OCI-M2 (cell line): ENCODE data around the gene DNAH9.

Experiments
- DNase-seq: peaks from one replicate; lab custom pipeline; 2025; ENCODE audit not compliant: unreplicated experiment; lab: John Stamatoyannopoulos, UW

DNAH9 gene

DNA sequence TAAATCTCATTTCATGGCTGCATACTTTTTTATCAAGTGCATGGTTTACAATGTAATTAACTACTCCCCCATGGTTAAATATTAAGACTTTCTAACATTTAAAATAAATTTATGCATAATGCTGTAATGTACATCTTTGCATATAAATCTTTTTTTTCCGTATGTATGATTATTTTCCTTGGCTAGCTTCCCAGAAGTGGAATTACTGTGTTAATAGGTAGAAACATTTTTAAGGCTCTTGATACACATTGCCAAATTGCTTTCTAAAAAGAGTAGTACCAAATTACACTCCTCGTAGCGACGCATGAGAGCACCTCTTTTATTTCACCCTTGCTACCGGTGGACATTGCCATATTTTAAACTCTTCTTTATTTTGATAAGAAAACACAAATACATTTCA is 141.1 kb downstream of the DNAH9 start:
- DNase-seq: no peak

DNA sequence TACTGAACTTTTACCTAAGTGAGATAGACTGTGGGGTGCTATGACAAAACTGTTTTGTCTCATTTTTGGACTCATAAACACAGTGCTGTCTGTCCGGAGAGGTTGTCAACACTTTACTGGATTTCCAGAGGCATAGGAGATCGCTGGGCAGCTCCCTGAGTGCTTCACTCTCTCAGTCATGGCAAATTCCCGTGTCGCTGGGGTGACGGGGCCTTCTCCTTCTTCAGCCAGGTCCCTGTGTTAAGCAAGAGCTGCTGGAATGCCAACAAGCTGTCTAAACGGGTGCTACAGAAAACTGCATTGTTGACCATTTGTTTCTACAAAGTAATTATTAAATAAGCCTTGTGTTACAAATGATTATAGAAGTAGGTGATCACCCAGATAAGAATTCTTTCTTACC is 141.6 kb downstream of the DNAH9 start:
- no peak for DNase-seq

DNA sequence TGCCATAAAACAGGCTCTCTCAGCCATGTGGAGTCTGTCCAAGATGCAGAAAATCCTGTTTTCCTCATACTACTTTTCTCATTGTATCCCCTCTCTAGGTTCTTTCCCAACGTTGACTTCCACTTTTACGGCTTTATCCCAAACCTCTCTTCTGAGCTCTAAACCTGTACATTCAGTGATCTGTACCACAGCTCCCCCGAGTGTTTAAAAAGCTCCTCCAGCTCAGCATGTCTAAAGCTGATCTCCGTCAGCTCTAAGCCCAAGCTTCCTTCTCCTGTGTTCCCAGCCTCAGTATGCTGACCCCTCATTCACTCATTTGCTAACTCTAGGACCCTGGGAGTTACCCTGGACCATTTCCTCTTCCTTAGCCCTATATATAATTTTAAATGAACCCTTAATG is 144.6 kb downstream of the DNAH9 start:
- DNase-seq: no peak

DNA sequence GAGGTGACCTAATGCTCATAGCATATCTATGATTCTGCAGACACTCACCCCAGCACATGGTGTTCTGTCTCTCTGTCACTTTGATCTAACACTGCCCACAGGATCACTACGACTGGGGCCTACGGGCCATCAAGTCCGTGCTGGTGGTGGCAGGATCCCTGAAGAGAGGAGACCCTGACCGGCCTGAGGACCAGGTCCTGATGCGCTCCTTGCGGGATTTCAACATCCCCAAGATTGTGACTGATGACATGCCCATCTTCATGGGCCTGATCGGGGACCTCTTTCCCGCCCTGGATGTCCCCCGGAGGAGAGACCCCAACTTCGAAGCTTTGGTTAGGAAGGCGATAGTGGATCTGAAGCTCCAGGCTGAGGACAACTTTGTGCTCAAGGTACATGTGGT is 146.4 kb downstream of the DNAH9 start:
- no peak for DNase-seq

DNA sequence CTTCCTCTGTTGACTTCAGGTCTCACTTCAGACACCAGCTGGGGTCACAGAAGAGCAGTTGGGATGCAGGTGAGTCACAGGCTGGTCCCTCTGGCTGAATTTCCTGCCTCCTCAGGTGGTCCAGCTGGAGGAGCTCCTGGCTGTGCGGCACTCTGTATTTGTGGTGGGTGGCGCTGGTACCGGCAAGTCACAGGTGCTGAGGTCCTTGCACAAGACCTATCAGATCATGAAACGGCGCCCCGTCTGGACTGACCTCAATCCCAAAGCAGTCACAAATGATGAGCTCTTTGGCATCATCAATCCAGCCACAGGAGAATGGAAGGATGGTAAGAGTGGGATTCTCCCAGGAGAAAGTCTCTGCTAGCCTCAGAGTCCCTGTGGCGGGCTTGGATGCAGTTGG is 149.2 kb downstream of the DNAH9 start:
- no peak for DNase-seq

DNA sequence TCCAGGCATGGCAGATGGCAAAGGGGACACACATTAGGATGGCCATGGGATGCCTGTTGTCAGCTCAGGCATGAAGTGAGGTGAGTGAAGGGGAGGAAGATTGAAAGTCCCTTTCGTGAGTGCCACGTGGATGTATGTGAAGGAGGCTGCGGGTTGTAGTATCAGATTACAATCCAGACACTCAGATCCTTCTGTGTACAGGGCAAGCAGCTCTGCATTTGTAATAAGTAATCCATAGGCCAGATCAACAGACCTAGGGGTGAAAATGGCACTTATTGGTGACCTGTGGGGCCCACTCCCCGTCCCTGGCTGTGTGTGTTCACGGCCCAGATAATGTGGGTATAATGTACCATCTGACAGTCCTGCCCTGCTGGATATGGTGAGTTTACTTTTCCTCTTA is 159.5 kb downstream of the DNAH9 start:
- no peak for DNase-seq

DNA sequence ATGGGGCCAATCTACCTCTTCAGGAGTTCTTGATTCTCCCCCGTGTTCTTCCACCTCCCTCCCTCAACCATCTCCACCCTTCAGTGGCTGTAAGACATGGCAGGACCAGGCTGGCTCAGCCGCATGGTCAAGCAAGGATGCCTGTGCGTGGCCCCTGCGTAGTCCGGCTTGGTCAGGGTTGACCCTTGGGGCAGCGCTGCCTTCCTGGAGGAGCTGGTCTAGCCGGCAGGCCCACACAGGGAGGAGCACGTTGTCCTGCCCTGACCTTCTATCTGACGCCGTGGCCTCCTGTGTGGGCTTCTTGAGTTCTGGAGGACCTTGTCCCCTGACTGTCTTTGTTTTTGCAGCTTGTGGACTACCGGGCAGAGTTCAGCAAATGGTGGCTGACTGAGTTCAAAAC is 169.8 kb downstream of the DNAH9 start:
- no peak for DNase-seq

DNA sequence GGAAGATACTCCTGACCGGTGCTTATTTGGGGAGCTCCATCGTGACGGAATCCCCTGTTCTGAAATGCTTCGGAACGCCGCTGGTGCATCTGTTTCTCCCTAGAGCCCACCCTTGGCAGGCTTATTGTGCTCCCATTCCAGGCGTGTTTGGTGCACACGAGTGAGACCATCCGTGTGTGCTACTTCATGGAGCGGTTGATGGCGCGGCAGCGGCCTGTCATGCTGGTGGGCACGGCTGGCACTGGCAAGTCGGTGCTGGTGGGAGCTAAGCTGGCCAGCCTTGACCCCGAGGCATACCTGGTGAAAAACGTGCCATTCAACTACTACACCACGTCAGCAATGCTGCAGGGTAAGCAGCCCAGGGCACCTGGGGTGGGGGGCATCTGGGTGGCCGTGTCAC is 170.7 kb downstream of the DNAH9 start:
- no peak for DNase-seq

DNA sequence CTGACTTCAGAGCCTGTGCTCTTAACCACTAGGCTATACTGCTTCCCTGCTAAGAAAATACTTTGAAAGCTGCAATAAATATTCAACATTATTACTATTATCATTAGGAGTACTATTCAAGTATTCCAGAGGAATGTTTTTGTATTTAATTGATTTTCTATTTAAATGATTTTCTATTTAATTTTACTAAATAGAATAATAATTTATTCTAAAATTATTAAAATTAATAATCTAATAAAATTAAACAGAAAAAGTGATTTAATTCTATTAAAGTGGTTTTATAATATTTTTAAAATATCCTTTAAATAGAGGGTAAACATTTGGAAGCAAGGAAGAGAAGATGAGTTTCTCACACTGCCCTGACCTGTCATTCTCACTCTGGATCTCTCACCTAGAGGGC is 173.8 kb downstream of the DNAH9 start:
- DNase-seq: no peak

DNA sequence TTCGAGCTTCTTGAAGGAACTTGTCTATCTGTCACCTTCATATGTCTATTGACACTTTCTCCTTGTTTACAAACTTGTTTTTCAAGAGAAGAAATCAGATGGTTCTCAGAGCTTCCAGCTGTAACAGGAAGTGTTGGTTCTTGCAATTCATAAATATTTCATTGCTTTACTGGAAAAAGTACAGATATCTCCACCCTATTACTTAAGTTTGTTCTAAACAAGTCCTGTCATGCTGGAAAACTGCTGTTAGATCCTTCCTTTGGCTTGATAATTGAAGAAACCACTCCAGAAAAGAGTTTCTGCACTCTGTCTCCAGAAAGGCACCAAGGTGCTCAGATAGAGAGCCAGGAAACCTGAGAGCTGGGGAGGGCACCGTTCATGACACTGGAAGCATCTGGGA is 181.6 kb downstream of the DNAH9 start:
- DNase-seq: no peak

DNA sequence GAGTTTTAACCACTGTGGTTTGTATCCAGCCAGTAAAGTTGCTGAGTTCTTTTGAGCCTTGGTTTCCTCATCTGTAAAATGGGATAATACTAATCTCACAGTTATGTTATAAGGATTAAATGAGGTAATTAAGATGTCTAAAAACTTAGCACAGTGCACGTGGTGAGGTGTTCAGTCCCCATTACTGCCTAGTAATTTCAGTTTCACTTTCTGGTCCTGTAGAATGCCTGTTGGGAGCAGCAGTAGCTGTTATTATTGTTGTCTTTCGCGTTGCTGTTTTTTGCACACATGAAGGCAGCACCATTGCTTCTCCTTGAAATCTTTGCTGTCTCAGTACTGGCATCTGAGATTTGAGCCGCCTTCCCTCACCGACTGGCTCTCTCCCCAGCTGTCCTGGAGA is 182.4 kb downstream of the DNAH9 start:
- no peak for DNase-seq

DNA sequence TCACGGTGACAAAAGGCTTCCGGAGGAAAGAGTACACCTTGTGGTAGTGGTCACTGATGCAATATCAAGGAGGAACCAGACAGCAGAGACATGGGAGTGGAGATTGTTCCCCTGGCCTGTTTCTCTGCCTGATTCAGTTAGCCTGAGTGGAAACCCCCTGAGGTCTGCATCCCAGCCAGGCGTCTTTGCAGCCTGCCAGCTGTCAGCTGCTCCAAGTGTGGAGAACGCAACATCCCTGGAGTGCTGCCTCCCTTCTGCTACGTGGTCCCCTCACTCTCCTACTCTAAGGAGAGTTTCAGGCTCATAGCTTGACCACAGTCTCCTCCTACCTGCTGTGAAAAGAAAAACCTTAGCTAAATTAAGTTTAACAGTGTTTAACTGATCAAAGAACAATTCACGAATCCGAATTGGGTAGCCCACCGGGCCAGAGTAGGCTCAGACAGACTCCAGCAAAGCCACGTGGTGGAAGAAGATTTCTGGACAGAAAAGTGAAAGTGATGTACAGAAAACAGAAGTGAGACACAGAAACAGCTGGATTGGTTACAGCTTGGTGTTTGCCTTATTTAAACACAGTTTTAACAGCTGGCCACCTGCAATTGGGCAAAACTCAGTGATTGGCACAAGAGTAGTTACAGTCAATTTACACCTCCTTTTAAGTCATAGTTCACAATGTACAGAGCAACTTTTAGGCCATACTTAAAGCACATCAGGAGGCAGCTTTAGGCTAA is 188.6 kb downstream of the DNAH9 start:
- no peak for DNase-seq

DNA sequence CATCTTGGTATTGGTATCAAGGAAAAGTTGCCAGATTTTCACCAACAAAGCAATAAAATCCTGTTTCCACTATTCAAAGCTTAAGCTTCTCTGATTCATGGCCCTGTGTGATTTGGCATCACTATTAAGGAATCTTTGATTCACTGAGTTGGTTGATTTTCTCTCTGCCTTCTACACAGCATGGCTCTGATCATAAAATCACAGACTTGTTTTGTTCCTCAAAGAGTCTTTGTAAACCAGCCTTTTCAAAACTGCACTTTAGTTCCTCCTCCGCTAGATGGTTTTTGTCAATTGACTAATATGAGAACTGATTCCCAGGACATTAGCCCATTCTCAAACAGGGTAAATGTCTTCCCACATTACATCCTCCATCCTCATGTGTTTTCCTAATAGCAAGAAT is 197.6 kb downstream of the DNAH9 start:
- DNase-seq: no peak

DNA sequence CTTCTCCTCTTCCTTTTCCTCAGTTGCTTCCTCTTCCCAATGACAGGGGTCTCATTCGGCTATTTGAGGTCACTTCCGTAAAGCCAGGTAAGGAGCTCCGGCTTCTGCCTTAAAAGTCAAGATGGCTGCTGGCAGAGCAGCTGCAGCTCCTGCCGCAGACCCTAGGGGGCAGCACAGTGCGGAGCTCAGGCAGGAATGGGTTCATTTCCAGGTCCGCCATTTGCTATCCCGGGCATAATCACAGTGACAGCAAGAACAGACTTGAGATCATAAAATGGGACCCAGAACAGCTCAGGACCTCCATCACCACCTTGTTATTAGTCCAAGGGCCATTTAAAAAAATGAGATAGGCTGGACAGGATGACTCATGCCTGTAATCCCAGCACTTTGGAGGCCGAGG is 199.5 kb downstream of the DNAH9 start:
- no peak for DNase-seq

DNA sequence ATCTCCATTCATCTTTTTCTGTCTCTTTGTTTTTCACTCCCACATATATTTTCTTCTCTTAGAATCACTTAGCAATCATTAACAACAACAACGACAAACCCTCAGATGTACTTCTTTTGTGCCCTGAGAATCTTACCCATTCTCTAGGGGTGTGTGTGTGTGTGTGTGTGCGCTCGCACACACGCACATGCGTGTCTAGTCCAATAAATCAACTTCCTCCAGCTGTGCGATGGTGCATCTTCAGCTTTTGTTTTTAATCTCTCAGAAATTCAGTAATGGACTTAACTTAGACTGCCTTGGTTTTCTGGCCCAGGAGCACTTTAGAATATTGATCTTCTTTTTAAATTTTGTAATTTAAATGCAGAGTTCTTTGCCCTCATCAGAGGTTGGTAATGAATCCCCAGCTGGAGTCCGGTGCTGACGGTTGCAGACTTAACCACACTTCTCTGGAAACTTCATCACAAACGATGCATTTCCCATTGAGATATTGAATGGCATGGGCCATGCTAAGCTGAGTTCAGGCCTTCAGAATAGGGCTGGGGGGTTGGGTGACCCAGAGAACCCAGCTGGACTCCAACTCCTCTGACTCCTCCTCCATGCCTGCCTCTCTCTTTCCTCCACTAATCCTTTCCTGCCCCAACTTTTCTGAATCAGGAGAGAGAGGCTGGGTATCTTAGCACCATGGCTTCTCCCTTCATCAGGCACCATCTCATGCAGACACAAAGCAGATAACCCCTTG is 205.1 kb downstream of the DNAH9 start:
- no peak for DNase-seq

DNA sequence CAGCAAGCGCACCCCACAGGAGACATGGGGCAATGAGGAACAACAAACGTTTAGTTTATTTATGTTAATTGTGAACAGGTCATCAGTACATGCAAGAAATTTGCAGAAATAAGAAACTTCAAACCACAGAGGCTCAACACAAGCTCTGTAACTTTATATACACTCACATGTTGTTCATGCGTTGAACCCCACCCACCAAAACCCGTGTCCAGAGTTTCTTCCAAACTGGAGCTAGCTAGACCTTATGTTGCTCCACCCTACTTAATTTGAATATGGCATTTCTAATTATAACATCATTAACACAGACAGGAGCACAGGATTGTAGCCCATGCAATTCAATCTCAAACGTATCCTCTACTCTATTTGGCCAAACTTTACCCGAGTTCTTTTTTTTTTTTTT is 206.9 kb downstream of the DNAH9 start:
- no peak for DNase-seq

DNA sequence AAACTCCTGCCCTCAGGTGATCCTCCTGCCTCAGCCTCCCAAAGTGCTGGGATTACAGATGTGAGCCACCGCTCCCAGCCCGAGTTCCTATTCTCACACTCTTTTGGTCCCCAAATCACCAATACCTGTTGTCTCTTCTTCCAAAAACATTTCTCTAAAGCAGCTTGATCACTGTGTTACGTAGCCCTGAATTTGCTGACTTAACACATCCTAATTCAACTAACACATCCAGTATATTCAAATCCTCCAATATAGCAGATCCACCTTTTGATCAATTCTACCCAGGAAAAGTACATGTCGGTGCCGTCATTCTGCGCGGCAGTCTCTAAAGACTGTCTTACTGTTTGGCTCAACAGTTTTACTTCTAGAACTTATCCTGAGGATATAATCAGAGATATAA is 207.7 kb downstream of the DNAH9 start:
- no peak for DNase-seq

DNA sequence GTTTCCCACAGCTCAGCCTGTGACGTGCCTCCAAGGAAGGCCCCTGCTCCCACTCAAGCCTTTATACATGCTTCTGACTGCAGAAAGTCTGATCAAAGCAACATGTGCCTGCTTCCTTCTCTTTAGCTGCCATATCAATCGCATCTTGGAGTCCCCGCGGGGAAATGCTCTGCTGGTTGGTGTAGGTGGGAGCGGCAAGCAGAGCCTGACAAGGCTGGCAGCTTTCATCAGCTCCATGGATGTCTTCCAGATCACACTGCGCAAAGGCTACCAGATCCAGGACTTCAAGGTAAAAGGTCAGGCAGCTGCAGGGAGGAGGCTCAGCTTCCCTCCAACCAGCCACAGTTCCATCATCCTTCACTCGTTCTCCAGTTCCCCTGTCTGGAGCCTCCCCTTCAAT is 209.3 kb downstream of the DNAH9 start:
- DNase-seq: no peak

DNA sequence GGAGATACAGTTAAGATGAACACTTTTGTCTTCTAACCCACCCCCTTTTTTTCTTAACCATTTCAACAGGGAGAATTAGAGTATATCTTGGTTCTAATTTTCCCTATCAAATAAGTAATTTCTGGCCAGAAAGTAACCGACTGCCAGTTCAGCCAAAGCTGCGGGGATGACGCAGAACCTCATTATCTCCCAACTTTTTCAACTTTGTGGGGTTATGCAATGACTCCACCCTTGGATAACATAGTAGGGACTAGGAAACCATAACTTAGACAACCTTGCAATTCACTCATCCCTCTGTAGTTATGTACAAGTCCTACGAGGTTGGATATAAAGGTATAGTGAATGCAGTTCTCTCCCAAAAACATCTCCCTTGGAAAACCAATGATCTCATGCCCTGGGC is 215.0 kb downstream of the DNAH9 start:
- no peak for DNase-seq

DNA sequence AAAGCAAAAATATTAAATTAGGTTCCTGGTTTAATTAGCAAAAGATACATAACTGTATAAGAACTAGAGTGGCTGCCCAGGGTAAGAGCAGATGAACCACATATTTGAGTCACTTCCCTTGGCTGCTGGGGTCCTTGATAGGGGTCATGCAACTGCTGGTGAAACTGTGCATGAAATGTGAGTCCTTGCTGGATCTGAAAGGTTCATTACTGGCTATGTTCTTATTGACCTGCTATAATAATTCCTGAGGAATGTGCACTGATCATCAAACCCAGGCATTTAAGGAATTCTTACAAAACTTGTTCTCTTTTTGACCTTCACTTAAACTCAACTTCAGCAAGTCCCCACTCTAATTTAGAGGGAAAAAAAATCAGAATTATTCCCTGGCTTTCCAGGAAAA is 215.6 kb downstream of the DNAH9 start:
- DNase-seq: no peak

DNA sequence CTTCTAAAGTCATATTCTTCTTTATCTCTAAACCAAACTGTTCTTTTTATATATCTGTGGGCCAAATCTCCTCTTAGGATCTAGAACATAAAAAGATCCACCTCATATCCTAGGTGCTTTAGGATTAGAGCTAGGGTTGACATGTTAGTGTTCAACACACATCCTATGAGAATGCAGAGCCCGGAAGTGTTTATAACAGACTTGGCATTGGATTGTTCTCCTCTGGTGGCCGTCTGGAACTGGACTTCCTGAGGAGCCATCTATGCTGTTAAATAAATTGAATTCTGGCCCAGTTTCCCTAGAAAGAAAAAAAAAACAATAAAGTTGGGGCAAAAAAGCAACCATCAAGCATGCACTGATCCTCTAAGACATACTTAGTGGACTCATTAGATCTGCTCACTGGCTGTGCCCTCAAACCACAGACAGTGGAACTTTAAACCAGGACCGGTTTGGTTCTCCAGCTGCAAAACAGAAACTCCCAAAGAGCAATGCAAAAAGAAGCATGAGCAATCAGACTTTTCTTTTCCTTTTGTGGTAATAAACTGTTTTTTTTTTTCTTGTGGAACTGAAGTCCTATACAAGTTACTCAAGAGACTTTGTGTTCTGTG is 216.5 kb downstream of the DNAH9 start:
- no peak for DNase-seq

DNA sequence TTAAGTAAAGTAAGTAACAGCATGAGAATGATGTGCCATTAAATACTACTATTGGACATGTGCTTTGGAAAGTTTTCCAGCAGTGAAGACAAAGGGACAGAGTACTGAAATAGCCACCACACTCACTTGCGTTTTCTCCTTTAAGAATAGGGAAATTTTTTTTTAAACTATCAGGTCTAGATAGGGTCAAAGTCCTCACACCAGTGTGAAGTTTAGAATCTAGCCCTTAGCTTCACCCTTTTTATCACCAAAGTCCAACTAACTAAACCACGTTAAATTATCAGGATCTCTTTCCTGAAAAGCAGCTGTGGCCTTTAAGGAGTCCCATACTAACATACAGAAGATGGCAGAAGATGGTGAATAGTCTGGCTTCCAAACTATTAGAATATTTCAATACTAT is 218.1 kb downstream of the DNAH9 start:
- DNase-seq: no peak

DNA sequence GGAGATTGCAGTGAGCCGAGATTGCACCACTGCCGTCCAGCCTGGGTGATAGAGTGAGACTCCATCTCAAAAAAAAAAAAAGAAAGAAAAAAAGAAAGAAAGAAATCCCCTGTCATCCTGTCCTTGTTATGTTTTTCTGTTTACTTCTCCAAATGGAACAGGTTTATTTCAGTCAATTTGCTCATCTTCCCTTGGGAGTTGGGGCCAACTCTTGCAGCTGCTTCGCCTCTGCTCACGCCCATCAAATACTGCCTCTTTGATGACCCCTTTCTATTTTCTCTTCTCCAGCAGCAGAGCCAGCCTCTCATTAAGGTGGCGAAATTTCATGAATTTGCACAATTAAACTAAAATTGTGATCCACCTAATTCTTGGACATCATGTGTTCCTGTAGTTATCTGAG is 225.6 kb downstream of the DNAH9 start:
- DNase-seq: no peak
